Activated T-cell treated with anti-CD3 and anti-CD28 coated beads, Interleukin-2, amount 50 U/mL, for 24 hours (primary cell): ENCODE results near the gene PNKD.
A peak's percentile ranks its signal among the peaks of the same experiment; 100 is the strongest.

Experiments used
- DNase-seq: peaks from one replicate; pipeline ENCODE4 v3.0.0-alpha.2; 2020
- H3K27ac Mint-ChIP-seq: 2 replicates; pipeline ENCODE4 v1.8.0; 2020; ENCODE audit warnings: mild to moderate bottlenecking, mixed read lengths
- H3K27me3 Mint-ChIP-seq: 2 replicates; pipeline ENCODE4 v1.8.0; 2020; ENCODE audit warnings: mixed read lengths
- H3K36me3 Mint-ChIP-seq: 2 replicates; pipeline ENCODE4 v1.8.0; 2020; ENCODE audit warnings: low read depth, mixed read lengths
- H3K4me1 Mint-ChIP-seq: 2 replicates; pipeline ENCODE4 v1.8.0; 2020; ENCODE audit warnings: low read depth, mixed read lengths
- H3K4me3 Mint-ChIP-seq: 2 replicates; pipeline ENCODE4 v1.8.0; 2020; ENCODE audit warnings: mild to moderate bottlenecking, moderate library complexity, mixed read lengths
- H3K9me3 Mint-ChIP-seq: 2 replicates; pipeline ENCODE4 v1.8.0; 2020; ENCODE audit warnings: mixed read lengths

PNKD gene

DNA sequence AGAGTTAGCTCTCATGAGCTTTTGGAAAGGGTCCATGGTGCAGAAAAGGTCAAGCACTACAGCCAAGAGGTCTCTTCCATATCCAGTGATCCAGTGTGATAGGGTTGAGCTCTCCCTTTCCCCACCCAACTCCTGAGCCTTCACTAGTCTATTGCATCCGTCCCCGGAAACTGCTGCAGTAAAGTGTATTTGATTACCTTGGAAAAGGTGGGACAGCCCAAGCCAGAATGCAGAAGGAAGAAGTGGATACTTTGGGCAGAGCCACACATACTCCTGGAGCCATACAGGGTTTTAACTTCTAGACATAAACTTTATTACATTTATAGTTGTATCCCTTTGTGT lies 3.6 kb downstream of the PNKD start:
- Mint-ChIP-seq H3K4me3 (no peak overlapping the region), H3K4me1 (peaks cover 29% of the 10 kb centered on the region), H3K27me3 (no peaks in the 10 kb centered on the region), H3K27ac (peak overlapping the region; percentile 76), H3K9me3 (no peaks in the 10 kb centered on the region), H3K36me3 (peaks cover 88% of the 10 kb centered on the region)
- no peak for DNase-seq

DNA sequence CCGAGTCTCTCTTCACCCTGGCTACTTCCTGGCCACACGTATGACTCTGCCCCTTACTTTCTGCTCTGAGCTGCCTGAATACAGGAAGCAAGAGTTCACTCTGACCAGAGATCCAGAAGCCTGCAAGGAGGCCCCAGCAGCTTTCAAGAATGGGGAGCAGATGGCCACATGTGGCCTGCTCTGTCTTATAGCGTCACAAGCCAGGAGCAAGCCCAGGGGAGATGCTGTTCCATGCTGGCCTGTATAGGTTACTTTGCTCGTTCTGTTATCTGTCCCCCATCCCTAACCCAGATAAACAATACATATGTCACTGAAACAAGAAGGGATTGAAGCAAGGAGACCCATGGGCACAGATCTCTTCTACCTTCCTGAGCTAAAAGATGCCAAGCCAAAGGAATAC lies 4.3 kb downstream of the PNKD start:
- Mint-ChIP-seq H3K4me3 (no peak overlapping the region), H3K27ac (peak overlapping the region; percentile 71), H3K36me3 (peaks cover 88% of the 10 kb centered on the region), H3K27me3 (no peaks in the 10 kb centered on the region), H3K9me3 (no peaks in the 10 kb centered on the region), H3K4me1 (peaks cover 25% of the 10 kb centered on the region)
- no peak for DNase-seq

DNA sequence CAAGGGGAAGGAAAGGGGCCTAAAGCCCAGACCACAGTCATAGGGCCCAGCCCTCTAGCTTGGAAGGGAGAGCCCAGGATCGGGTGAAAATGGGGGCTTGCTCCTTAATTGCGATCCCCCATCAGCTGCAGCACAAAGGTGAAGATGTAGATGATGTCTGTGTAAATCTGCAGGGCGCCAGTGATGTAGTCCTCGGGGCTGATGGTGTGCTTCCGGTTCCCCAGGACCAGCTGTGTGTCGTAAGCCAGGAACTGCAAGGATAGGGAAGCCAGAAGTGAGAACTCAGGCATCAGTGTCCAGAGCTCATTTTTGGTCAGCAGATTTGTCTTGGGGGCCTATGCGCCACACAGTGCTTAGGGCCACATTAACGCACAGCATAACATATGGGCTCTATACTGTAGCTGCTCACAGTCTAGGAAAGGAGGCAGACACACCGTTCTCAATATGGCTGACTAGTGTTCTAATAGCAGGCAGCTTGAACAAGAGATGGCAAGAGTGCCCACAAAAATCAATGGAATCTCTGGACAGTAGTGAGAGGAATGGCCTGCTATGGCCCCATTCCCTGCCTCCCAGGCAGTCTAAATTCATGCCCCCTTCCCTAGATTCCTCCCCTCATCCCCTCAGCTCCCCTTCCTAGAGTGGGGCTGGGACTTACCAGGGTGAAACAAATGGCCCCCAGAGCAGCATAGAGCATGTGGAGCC lies 5.2 kb downstream of the PNKD start:
- no peaks in the 10 kb centered on the region for H3K27me3 Mint-ChIP-seq
- H3K36me3 Mint-ChIP-seq = peaks cover 91% of the 10 kb centered on the region
- no peak for DNase-seq
- H3K27ac Mint-ChIP-seq = peak overlapping the region; percentile 71
- H3K9me3 Mint-ChIP-seq = no peaks in the 10 kb centered on the region
- H3K4me3 Mint-ChIP-seq = no peak overlapping the region
- peaks cover 25% of the 10 kb centered on the region for H3K4me1 Mint-ChIP-seq

DNA sequence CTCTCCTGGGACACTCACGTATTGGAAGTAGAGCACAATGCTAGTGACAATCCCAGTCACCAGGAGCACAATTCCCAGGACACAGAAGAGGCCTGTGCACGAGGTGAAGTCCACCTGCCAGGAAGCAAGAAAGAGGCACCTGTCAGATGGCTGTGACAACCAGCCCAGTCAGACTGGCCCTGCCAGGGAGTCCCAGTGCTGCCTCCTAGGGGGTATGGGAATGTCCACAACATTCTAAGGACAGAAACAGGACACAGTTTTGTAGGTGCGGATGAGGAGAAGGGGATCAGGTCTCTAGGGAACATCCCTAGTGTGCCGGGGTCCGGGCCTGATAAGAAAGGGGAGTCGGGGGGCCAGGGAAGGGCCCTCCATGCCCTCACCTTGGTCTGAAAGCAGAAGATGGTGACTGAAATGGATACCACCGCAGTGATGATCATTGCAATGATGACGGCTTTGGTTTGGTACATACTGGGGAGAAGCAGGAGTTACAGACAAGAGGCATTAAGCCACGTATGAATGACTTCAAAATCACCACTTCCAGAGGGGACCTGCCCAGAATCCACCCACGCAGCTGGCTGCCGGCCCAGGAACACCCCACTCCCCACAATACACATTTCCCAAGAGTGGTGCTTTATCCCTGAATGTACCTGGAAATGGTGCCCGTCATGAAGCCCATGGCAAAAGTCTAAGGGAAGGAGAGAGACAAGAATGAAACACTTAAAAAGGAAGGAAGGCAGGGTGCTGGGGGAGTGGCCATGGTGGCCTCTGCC lies 6.9 kb downstream of the PNKD start:
- H3K36me3 Mint-ChIP-seq = peaks cover 93% of the 10 kb centered on the region
- no peak for DNase-seq
- peak overlapping the region; percentile 67 for H3K27ac Mint-ChIP-seq
- H3K9me3 Mint-ChIP-seq = no peaks in the 10 kb centered on the region
- no peaks in the 10 kb centered on the region for H3K27me3 Mint-ChIP-seq
- H3K4me1 Mint-ChIP-seq = peaks cover 13% of the 10 kb centered on the region
- no peak overlapping the region for H3K4me3 Mint-ChIP-seq

DNA sequence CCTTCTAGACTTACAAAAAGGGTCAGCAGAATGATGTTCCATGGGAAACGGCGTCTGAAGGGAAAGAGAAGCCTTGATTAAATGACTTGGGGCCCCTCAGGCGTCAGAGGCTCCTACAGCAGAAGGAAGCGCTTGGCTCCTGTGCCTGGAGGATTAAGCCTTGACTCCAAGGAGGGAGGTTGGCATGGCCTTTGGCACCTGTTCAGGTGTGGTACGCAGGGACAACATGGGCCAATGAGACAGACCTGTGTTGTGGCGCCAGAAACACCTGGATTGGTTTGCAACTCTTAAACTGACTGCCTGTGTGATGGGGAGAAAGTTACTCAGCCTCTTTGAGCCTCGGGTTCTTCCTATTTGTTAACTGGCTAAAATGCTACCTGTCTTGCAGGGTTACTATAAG lies 7.6 kb downstream of the PNKD start:
- H3K4me1 Mint-ChIP-seq = peaks cover 9% of the 10 kb centered on the region
- no peaks in the 10 kb centered on the region for H3K27me3 Mint-ChIP-seq
- H3K27ac Mint-ChIP-seq = peak overlapping the region; percentile 79
- H3K9me3 Mint-ChIP-seq = no peaks in the 10 kb centered on the region
- no peak overlapping the region for H3K4me3 Mint-ChIP-seq
- no peak for DNase-seq
- peaks cover 89% of the 10 kb centered on the region for H3K36me3 Mint-ChIP-seq

DNA sequence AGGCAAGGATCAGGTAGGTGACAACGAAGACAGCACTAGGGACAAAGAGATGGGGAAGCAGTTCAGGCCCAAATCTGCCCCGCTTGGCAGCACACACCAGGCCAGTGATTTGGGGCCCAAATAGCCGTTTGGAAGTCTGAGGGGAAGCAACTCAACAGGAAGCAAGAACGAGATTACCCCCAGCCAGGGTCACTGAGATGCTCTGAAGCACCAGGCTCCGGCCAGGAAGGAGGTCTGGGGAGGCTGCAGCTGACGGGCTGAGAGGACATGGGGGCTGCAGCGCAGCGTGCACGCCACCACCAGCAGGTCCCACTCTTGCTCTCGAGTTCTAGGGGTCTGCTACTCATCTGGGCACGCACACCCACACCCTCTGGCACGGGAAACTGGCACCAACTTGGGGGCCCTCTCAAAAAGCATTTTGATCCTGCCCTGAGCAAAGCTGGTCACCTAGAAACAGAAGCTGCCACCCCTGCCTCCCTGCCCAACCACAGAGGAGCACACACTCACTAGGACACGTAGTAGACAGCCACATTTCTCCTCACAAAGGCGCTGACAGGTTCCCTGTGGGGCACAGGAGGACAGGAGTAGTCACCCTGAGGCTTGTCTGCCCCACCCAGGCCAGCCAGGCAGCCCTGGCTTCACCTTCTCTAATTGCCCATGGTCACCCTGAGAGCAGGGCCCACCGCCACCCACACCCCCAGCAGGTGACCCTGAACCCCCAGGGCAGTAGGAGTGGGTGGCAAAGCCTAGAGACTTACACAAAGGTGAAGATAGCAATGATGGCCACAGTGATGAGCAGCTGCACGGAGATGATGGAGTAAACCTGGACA lies 8.4 kb downstream of the PNKD start:
- peaks cover 13% of the 10 kb centered on the region for H3K4me1 Mint-ChIP-seq
- no peak overlapping the region for H3K4me3 Mint-ChIP-seq
- H3K9me3 Mint-ChIP-seq = no peaks in the 10 kb centered on the region
- H3K27me3 Mint-ChIP-seq = no peaks in the 10 kb centered on the region
- H3K27ac Mint-ChIP-seq = peak overlapping the region; percentile 79
- no peak for DNase-seq
- peaks cover 88% of the 10 kb centered on the region for H3K36me3 Mint-ChIP-seq

DNA sequence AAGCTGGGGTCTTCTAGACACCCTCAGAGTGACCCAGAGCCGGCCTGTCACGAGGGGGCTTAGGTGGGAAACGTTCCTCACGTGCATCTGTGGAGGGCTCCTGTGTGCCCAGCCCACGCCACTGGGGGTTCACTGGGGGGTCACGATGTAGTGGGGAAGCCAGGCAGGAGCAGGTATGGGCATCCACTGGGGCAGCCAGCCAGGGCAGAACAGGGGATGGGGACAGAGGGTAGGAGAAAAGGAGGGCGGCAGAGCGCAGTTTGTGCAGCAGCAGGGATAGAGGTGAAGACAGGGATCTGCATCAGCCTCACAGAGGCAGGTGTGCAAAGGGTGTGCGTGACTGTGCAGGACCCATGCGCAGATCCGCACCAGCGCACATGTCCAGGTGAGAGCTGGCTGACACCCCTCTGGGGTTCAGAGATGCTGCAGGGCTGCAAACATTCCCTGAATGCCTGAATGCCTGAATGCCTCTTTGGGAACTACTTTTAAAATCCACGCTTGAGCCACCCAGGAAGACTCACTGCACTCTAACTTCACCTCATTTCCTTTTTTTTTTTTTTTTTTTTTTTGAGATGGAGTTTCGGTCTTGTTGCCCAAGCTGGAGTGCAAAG lies 10.0 kb downstream of the PNKD start:
- H3K9me3 Mint-ChIP-seq = no peaks in the 10 kb centered on the region
- peaks cover 82% of the 10 kb centered on the region for H3K36me3 Mint-ChIP-seq
- peaks cover 29% of the 10 kb centered on the region for H3K4me1 Mint-ChIP-seq
- H3K4me3 Mint-ChIP-seq = no peak overlapping the region
- H3K27me3 Mint-ChIP-seq = no peaks in the 10 kb centered on the region
- H3K27ac Mint-ChIP-seq = peak overlapping the region; percentile 69
- DNase-seq = no peak

GRCh38 chr2:218281449-218281848 lies 11.1 kb downstream of the PNKD start:
- DNase-seq = no peak
- no peak overlapping the region for H3K4me3 Mint-ChIP-seq
- peaks cover 40% of the 10 kb centered on the region for H3K4me1 Mint-ChIP-seq

DNA sequence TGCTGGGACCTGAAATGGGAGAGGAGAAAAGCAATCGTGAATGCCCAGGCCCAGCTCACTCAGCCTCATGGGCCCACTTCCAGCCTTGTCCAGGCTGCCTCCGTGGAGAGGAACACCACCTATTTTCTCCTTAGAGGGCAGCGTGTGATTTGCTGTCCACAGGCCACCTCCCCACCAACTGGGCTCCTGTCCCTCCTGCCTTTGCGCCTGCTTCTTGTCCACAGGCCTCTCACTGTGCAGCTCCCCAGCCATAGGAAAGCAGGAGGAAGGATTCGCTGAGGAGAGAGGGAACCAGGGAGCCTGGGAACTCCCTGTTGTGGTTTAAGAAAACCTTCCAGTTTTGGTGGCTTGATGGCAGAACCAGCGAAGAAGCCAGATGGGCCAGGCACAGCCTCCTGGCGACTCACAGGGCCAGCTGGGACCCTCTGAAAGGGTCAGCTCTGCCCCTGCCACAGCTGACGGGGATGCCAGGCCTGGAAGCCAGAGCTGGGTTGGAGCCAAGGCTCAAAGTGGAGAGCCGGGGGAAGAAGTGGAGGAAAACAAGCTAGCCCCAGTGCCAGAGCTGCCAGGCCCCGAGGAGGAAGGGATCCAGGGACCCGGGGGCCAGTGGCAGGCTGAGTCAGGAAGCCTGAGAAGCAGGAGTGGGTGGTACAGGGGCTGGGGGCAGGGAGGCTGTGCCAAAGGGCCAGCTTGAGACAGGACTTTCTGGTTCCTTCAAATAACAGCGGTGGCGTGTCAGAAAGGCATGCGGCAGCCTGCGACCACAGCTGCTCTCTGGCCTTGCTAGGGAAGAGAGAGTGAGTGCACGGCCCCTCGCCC lies 12.1 kb downstream of the PNKD start:
- no peak overlapping the region for H3K4me3 Mint-ChIP-seq
- peaks cover 70% of the 10 kb centered on the region for H3K36me3 Mint-ChIP-seq
- H3K9me3 Mint-ChIP-seq = no peaks in the 10 kb centered on the region
- peak overlapping the region; percentile 99 for H3K27ac Mint-ChIP-seq
- peaks cover 50% of the 10 kb centered on the region for H3K4me1 Mint-ChIP-seq
- H3K27me3 Mint-ChIP-seq = no peaks in the 10 kb centered on the region
- DNase-seq = no peak

More at GRCh38 chr2:218281449-218281848, 11.1 kb downstream of the PNKD start:
- no peaks in the 10 kb centered on the region for H3K9me3 Mint-ChIP-seq
- H3K27ac Mint-ChIP-seq = peak overlapping the region; percentile 78
- H3K27me3 Mint-ChIP-seq = no peaks in the 10 kb centered on the region
- peaks cover 77% of the 10 kb centered on the region for H3K36me3 Mint-ChIP-seq

DNA sequence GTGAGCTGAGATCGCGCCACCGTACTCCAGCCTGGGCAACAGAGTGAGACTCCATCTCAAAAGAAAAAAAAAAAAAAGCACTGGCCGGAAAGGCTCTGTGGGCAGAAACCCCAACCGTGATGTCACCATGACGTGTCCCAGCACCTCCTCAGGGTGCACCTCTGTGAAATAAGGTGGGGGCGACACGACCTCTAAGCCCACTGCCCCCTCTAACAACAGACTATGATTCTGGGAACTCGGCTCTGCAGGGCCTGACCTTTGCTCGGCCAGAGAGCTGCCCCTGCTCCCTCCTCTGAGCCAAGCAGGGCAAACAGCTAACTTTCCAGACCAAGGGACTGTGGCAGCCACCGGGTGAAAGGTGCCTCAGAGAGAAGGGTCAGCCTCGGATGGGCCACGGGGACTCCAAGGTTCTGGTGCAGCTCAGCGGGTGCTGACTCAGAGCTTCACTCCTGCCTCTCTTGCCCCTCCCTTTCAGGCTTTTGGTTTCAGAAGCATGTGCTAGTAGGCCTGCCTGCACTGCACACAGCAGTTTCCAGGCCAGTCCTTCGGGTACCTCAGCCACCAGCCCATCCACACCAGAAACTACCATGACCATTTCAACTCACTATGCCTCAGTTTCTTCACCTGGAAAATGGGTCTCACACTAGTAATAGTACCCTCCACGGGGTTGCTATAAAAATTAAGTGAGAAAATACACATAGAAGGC lies 13.9 kb downstream of the PNKD start:
- H3K4me1 Mint-ChIP-seq = peaks cover 65% of the 10 kb centered on the region
- H3K27me3 Mint-ChIP-seq = no peaks in the 10 kb centered on the region
- peaks cover 58% of the 10 kb centered on the region for H3K36me3 Mint-ChIP-seq

DNA sequence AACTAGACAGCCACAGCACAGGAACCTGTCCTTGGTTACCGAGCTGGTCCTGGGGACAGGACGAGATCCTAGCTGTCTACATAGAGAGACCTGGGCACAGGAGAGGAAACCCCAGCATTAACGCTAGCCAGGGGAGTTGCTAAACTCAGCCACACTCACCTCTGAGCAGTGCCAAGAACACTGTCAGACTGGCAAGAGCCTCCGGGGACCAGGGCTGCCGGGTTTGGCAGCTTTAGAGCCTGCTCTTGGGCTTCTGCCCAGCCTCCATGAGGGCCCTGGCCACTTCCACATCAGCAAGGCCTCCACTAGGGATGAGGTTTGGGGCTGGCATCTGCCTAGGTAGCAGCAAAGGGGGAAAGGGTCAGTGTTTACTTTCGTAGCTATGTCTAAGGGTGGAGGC lies 15.3 kb downstream of the PNKD start:
- H3K27ac Mint-ChIP-seq = peak overlapping the region; percentile 99
- peaks cover 49% of the 10 kb centered on the region for H3K36me3 Mint-ChIP-seq
- H3K27me3 Mint-ChIP-seq = no peaks in the 10 kb centered on the region
- no peaks in the 10 kb centered on the region for H3K9me3 Mint-ChIP-seq
- peak overlapping the region; percentile 82 for H3K4me3 Mint-ChIP-seq
- no peak for DNase-seq
- H3K4me1 Mint-ChIP-seq = peaks cover 76% of the 10 kb centered on the region

More for the DNA sequence above, 13.9 kb downstream of the PNKD start:
- peak overlapping the region; percentile 82 for H3K4me3 Mint-ChIP-seq
- peak; percentile 72 for DNase-seq
- no peaks in the 10 kb centered on the region for H3K9me3 Mint-ChIP-seq
- H3K27ac Mint-ChIP-seq = peak overlapping the region; percentile 99

DNA sequence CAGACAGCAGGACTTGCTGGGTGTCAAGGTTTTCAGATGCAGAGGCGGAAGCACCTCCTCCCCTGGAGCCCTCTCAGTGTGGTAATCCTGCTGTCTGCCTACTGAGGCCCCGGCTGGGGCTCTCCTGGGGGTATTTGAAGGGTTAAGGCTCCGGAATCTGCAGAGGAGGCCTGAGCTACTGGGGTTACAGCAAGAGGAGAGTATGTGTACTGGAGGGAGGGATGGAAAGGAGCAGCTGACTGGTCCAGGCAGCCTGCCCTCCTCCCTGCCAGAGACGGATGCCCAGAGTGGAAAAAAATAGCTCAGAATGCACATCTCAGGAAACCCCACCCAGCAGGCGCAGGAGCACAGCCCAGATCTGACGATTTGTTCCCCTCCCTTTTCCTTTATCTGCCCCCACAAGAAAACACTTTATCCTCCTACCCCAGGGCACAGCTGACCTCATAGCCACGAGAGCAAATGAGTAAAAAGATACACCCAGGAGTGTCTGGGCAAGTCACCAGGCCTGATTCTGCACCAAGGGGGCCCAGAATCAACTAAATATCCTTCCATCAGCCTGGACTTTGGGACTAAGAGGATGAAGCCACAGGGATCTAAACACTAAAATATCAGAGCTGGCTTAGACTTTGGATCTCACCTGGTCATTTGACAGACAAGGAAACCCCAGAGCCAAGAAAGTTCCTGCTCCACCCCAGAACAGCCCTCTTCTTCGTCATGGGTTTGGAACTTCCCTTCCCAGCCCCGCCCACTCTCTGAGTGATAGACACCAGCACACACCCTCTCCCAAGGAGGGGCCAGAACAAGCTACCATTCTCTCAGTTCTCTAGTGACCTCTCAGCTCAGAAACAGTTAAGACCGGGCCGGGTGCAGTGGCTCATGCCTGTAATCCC lies 16.5 kb downstream of the PNKD start:
- peak; percentile 81 for DNase-seq
- Mint-ChIP-seq H3K9me3 (no peaks in the 10 kb centered on the region), H3K4me1 (peaks cover 84% of the 10 kb centered on the region), H3K36me3 (peaks cover 48% of the 10 kb centered on the region), H3K27ac (peak overlapping the region; percentile 99), H3K27me3 (no peaks in the 10 kb centered on the region), H3K4me3 (peak overlapping the region; percentile 82)
